Kidney (tissue), 14 donors: ENCODE measurements around the gene ENOX1. TPM values are rescaled to one million over a fixed set of nuclear protein-coding genes. Genes with fewer than 3 reads are reported as not detected.
A peak's percentile ranks its signal among the peaks of the same experiment; 100 is the strongest.

Source experiments
- DNase-seq, 5 donors: peaks; one replicate each; pipeline ENCODE4 v3.0.0-alpha.2; 2013 to 2020
- FAIRE-seq: peaks from 2 replicates; lab custom pipeline; 2012; peaks lifted over from hg19 to GRCh38; lab: Jason Lieb, UNC
- H3K27ac ChIP-seq, 2 donors: one replicate each; pipeline ENCODE4 v1.7.0; 2013; ENCODE audit warnings: low read depth in 2 of 2, low read length in 2 of 2, inconsistent platforms in 1 of 2
- H3K27me3 ChIP-seq: one replicate; pipeline ENCODE4 v1.7.1; 2013; ENCODE audit warnings: low read length, inconsistent platforms; ENCODE audit not compliant: control insufficient read depth, insufficient read depth
- H3K36me3 ChIP-seq, 3 donors: one replicate each; pipeline versions ENCODE4 v1.7.0 to v1.7.1; 2013; ENCODE audit warnings: low read length in 3 of 3, control low read depth in 1 of 3, inconsistent platforms in 1 of 3; ENCODE audit not compliant: insufficient read depth in 3 of 3, control insufficient read depth in 2 of 3
- H3K4me1 ChIP-seq, 3 donors: one replicate each; pipeline versions ENCODE4 v1.7.0 to v1.7.1; 2013; ENCODE audit warnings: low read length in 3 of 3, inconsistent platforms in 1 of 3, low read depth in 1 of 3; ENCODE audit not compliant: control insufficient read depth in 2 of 3, insufficient read depth in 2 of 3
- H3K4me3 ChIP-seq, 3 donors: one replicate each; pipeline versions ENCODE4 v1.7.0 to v1.8.1; 2013; ENCODE audit warnings: low read length in 3 of 3, control low read depth in 1 of 3, inconsistent platforms in 1 of 3
- H3K9ac ChIP-seq, 3 donors: one replicate each; pipeline versions ENCODE4 v1.7.0 to v1.7.1; 2013; ENCODE audit warnings: low read length in 3 of 3, control low read depth in 1 of 3, inconsistent platforms in 1 of 3
- H3K9me3 ChIP-seq, 3 donors: one replicate each; pipeline versions ENCODE4 v1.7.0 to v1.7.1; 2013; ENCODE audit warnings: low read length in 3 of 3, control low read depth in 1 of 3, inconsistent platforms in 1 of 3; ENCODE audit not compliant: control insufficient read depth in 2 of 3, insufficient read depth in 1 of 3
- CTCF ChIP-seq: IDR thresholded peaks from 3 replicates; pipeline ENCODE4 v1.5.1; 2012; ENCODE audit warnings: mild to moderate bottlenecking, moderate library complexity, borderline replicate concordance; ENCODE audit not compliant: insufficient read depth; ENCODE audit errors: extremely low read depth
- intact Hi-C: fragments of 100-400 bp; cut with DNase I; formaldehyde crosslinking; loops from one replicate; pipeline ENCODE4 v1.11.1; 2022
- polyA plus RNA-seq: library from polyadenylated mRNA; stranded (reverse); fragments of 350-450 nt; fragmentation: Illumina TruSeq; extraction: RNeasy Lipid Tissue Mini Kit (QIAGEN cat#74804); gene quantifications from one replicate; pipeline ENCODE4 v1.2.3, GENCODE V29; 2014; ENCODE audit warnings: low read depth, low replicate concordance; ENCODE audit not compliant: insufficient read depth
- total RNA-seq: library from RNA; stranded (reverse); fragmentation: NEBNext Ultra II Directional; extraction: Animal tissue kit (Norgen Biotek cat#: 25700); gene quantifications from one replicate; pipeline ENCODE4 v1.2.1, GENCODE V29; 2021
- donor health status: control.
- donor health status: control.
- donor health status: control.
- donor health status: control.
- donor health status: control.
- donor health status: DM: yes; HTN: yes; CAD: no.
- donor health status: Normal renal cell carcinoma (clear cell type).

Gene ENOX1
- total and polyA plus RNA-seq, 2 donors from 2014 or later: 4.9 to 6.8 TPM

- FAIRE-seq (no peak), DNase-seq (peak in 3 of 5 donors; percentile 15 to 38 (median 35))
- H3K27me3 ChIP-seq: no peaks in the 10 kb centered on the region
- H3K4me3 ChIP-seq: no peak overlapping the region
- no peak for TF ChIP-seq CTCF
- intact Hi-C loops: no loop called here
- peaks cover 0 to 9% (median 4%) of the 10 kb centered on the region in 3 donors for H3K4me1 ChIP-seq
- H3K36me3 ChIP-seq: no peaks in the 10 kb centered on the region
- no peak overlapping the region for H3K9ac ChIP-seq
- no peak overlapping the region for H3K27ac ChIP-seq
- H3K9me3 ChIP-seq: no peaks in the 10 kb centered on the region
Observed at GRCh38 chr13:43573361-43573740, 213.4 kb downstream of the ENOX1 start.

- no peak overlapping the region for H3K27ac ChIP-seq
- no peak for FAIRE-seq
- peak in 1 of 5 donors; percentile 31 for DNase-seq
- no peaks in the 10 kb centered on the region for H3K36me3 ChIP-seq
- H3K9ac ChIP-seq: no peak overlapping the region
- H3K4me3 ChIP-seq: no peak overlapping the region
- no peaks in the 10 kb centered on the region for H3K27me3 ChIP-seq
- no peak for TF ChIP-seq CTCF
- no peaks in the 10 kb centered on the region for H3K9me3 ChIP-seq
- H3K4me1 ChIP-seq: peaks cover 0 to 9% (median 4%) of the 10 kb centered on the region in 3 donors
- intact Hi-C loops: no loop called here
Observed at GRCh38 chr13:43572656-43573360, 214.0 kb downstream of the ENOX1 start.

- no peak for TF ChIP-seq CTCF
- no peak for FAIRE-seq
- Histone ChIP-seq H3K4me1 (peaks cover 0 to 9% (median 1%) of the 10 kb centered on the region in 3 donors), H3K9me3 (no peaks in the 10 kb centered on the region), H3K36me3 (no peaks in the 10 kb centered on the region), H3K27ac (no peak overlapping the region), H3K4me3 (no peak overlapping the region), H3K27me3 (no peaks in the 10 kb centered on the region), H3K9ac (no peak overlapping the region)
- intact Hi-C loops: no loop called here
- no peak for DNase-seq
Observed at GRCh38 chr13:43569658-43570057, 217.1 kb downstream of the ENOX1 start.
